LNCaP clone FGC (cell line): ENCODE results near the gene ROR1.

Experiments used
- DNase-seq: peaks from one replicate; pipeline ENCODE4 v3.0.0-alpha.2; 2011; ENCODE audit warnings: low read depth
- H3K4me3 ChIP-seq: 2 replicates; pipeline ENCODE4 v1.5.1; 2011; ENCODE audit warnings: mild to moderate bottlenecking, low read depth, low read length, control low read depth
- TF ChIP-seq, protein P1 (sequence below): IDR thresholded peaks from 2 replicates; pipeline ENCODE4 v1.5.1; 2012; ENCODE audit warnings: mild to moderate bottlenecking; ENCODE audit not compliant: control insufficient read depth, insufficient read depth; ENCODE audit errors: extremely low read depth

Gene ROR1

DNA sequence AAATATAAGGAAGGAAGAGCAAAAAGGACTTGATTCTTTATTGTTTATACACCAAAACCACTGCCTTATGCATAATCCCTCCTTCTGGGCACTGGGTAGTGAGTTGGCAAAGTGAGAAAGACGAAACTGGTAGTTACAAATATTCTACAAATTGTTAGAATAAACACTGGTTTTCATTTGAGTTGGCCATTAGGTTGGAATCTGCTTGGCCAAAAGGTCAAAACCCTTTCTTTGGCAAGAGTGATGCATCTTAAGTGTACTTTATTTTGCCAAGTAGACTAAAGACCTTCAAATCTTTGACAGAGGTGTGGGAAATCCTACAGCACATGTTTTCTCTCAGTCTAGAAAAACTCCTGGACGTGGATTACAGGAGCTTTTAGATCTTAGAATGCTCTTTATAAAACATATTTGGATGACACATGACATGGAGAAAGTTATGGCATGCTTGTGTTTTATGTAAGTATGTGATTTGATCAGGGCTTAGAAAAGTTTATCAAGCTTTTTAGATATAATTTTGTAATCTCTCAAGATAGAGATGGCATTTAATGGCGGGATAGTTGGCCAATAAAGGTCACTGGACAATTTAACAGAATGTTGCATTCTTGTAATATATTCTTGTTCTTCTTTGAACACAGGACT is 120.9 kb downstream of the ROR1 start:
- TF ChIP-seq, protein P1, sequence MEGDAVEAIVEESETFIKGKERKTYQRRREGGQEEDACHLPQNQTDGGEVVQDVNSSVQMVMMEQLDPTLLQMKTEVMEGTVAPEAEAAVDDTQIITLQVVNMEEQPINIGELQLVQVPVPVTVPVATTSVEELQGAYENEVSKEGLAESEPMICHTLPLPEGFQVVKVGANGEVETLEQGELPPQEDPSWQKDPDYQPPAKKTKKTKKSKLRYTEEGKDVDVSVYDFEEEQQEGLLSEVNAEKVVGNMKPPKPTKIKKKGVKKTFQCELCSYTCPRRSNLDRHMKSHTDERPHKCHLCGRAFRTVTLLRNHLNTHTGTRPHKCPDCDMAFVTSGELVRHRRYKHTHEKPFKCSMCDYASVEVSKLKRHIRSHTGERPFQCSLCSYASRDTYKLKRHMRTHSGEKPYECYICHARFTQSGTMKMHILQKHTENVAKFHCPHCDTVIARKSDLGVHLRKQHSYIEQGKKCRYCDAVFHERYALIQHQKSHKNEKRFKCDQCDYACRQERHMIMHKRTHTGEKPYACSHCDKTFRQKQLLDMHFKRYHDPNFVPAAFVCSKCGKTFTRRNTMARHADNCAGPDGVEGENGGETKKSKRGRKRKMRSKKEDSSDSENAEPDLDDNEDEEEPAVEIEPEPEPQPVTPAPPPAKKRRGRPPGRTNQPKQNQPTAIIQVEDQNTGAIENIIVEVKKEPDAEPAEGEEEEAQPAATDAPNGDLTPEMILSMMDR = no peak
- no peak overlapping the region for H3K4me3 ChIP-seq
- DNase-seq = no peak

DNA sequence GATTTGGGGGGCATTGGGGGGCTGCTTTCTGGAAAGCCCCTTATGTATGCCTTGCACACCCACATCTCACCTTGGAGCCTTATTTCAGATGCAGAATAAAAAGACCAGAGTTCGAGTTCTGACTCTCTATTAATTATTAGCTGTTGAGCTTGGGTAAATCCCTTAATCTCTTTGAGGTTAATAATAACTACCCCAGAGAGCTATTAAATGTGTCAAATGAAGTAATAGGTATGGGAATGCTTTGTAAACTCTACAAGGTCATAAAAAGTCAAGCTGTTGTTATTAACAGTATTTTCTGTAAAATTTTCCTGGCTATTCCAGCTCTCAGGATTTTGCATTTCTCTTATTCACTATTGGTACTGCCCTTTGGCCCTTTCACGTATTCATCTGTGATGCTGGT is 122.9 kb downstream of the ROR1 start:
- no peak overlapping the region for H3K4me3 ChIP-seq
- TF ChIP-seq, protein P1 = no peak
- no peak for DNase-seq

DNA sequence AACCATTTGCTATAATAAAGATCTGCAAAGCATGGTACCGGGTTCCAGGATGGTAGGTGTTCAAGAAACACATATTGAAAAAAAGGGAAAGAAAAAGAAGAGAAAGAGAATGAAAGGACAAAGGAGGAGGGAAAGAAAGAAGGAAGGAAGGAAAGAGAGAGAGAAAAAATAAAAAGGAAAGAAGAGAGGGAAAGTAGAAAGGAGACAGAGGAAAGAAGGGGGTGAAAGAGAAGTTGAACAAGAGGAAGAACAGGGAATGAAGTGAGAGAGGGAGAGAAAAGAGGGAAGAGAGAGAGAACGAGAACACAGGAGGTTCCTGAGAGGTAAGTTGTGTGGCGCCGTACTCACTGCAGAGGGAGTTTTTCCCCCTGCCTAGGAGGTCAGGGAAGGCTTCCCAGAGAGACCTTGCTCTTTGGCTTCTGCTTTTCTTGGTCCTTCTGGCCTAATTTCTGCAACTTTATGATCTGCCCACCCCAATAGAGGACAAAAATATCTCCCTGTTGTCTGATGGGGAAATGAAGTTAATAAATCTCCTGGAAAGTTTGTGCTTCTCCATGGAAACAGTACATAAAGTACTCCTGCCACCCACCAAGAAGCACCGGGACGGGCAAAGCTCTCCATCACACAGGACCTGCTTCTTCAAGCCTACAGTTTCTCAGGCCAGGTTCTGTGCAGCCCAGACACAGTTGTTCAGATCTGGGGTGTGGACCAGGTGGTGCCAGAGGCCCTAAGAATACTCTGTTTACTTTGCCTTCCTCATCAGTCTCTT is 124.8 kb downstream of the ROR1 start:
- TF ChIP-seq, protein P1 = no peak
- DNase-seq = no peak
- no peak overlapping the region for H3K4me3 ChIP-seq

GRCh38 chr1:63901094-63901493 is 127.3 kb downstream of the ROR1 start:
- H3K4me3 ChIP-seq = no peak overlapping the region
- TF ChIP-seq, protein P1 = no peak
- no peak for DNase-seq

- no peak overlapping the region for H3K4me3 ChIP-seq
- DNase-seq = no peak
- TF ChIP-seq, protein P1 = no peak
Measured at GRCh38 chr1:63902844-63903589, 129.2 kb downstream of the ROR1 start.

DNA sequence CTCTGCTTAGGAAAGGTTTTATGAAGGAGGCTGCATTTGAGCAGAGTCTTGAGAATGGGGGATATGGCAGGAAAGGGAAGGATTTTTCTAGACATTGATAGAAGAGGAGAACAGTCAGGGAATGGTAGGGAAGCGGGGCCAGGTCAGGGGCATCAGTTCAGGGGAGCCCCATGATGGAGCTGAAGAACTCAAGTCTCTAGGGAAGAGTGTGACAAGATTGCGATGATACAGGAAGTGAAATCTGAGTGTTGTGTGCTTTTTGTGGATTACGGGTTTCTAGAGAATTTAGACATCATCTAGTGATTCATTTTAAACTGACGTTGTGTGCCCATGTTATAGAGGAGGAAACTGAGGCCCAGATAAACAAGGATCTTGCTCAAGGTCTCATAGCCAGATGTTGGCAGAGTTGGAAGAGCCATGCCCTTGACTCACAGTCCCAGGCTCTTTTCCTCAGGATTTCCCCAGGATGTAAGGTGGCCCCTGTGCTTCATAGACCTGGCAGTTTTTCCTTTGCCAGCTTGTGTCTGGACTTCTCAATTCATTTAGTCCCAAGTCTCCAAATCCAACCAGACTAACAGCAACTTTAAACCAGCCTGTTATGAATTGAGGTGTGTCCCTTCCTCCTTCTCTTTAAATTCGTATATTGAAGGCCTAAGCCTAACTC is 130.3 kb downstream of the ROR1 start:
- TF ChIP-seq, protein P1 = no peak
- no peak for DNase-seq
- no peak overlapping the region for H3K4me3 ChIP-seq
